ENCODE data around the gene ZNF239. TPM values are rescaled to one million over a fixed set of nuclear protein-coding genes. Genes with fewer than 3 reads are reported as not detected.

The ZNF239 gene
- total RNA-seq, 4 donors from 2014 or later, result 2.3 to 3.6 (median 3.1) TPM

- no peak for TF ChIP-seq CTCF (IDR thresholded peaks at IDR 0.05; ENCODE audit: low read depth)
Measured at GRCh38 chr10:43606323-43607198, 32.1 kb upstream of the ZNF239 start, which contains the start of gene ZNF485. Gene ZNF485 (plus strand): TSS chr10:43606438. CDS start chr10:43607051, 613 bp downstream.

GRCh38 chr10:43605850-43606322 is 31.5 kb upstream of the ZNF239 start:
- TF ChIP-seq CTCF (IDR thresholded peaks at IDR 0.05; ENCODE audit: low read depth), result no peak

- TF ChIP-seq CTCF (IDR thresholded peaks at IDR 0.05; ENCODE audit: low read depth), result no peak
Measured at GRCh38 chr10:43599333-43599732, 24.9 kb upstream of the ZNF239 start.

GRCh38 chr10:43598446-43598845 is 24.0 kb upstream of the ZNF239 start:
- no peak for TF ChIP-seq CTCF (IDR thresholded peaks at IDR 0.05; ENCODE audit: low read depth)

- TF ChIP-seq CTCF (IDR thresholded peaks at IDR 0.05; ENCODE audit: low read depth), result no peak
Measured at GRCh38 chr10:43596546-43596945, 22.1 kb upstream of the ZNF239 start.

GRCh38 chr10:43595739-43596298 is 21.4 kb upstream of the ZNF239 start:
- TF ChIP-seq CTCF (IDR thresholded peaks at IDR 0.05; ENCODE audit: low read depth), result no peak

GRCh38 chr10:43594944-43595589 is 20.7 kb upstream of the ZNF239 start:
- no peak for TF ChIP-seq CTCF (IDR thresholded peaks at IDR 0.05; ENCODE audit: low read depth)

All from subcutaneous adipose tissue (tissue), 4 donors.